GF-D8 (cell line): ENCODE measurements around the gene EPN2.

Experiments
- DNase-seq: peaks from one replicate; lab custom pipeline; 2025; lab: John Stamatoyannopoulos, UW

EPN2 gene

DNA sequence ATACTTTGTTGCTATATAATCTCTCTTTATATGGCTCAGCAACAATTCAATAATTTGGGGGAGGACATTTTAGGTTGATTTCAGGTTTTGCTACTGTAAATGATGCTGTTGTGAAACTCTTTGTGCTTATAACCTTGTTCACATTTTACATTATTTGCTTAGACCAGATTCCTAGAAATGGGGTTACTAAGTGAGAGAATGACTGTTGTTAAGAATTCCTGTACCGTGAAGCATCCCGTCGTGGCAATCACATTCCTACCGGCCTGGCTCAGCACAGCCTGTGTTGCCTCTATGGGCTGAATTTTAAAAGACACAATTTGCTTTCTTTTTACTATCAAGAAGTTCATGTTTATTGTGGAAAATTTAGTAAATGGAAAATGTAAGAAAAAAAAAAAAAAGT is 94.0 kb downstream of the EPN2 start:
- no peak for DNase-seq

DNA sequence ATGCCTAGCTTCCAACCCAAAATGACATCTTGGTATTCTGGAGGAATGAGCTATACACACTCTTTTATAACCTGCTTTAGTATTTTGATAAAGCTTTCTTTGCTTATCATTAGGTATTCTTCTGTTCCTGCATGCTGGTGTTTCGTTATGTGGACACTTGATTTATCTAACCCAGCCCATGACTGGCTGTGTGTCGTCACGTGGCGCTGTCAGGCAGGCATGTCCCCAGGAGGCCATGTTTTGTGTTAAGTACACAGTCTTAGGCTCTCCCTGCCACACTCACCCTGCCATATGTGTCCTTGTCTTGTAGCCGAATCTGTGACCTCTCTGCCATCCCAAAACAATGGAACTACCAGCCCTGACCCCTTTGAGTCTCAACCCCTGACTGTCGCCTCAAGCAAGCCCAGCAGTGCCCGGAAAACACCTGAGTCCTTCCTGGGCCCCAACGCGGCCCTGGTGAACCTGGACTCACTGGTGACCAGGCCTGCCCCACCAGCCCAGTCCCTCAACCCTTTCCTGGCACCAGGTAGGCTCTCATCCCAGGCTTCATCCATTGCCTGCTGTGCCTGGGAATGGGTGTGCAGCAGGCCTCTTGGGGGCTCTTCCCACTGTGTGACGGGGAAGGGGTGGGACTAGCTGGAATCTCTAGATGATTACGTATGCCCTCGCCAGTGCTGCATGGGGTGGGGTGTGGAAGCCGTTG is 94.5 kb downstream of the EPN2 start:
- no peak for DNase-seq

DNA sequence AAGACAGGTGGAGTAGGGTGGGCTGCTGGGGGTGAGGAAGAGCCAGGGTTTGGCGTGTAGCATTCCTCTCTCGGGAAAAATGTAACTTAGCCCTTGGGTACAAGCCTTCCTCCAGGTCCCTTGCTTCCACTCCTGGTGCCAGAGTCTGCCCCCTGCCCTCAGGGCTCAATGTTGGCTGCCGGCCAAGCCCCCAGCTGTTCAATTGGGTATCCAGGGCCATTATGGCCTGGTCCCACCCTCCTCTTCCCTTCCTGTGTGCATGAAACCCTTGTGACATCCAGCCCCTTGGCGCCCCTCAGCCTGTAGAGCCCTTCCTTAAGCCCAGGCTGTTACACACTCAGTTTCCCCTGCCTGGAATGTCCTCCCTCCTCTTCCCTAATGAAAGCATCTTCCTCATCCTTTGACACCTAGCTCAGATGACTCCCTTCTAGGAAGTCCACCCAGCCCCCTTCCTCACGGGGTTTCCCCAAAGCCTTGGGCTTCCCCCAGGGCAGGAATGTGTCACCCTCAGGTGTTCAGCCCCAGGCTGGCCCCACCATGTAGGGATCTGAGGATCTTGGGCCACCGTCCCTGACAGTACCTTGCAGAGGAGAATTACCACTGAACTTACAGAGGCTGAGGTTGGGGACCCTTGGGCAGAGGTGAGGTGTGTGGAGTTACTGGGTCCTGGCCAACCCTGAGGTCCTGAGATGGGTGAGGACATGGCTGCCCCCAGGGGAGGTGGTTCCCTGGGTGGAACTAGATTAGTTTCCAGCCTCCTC is 95.4 kb downstream of the EPN2 start:
- no peak for DNase-seq

DNA sequence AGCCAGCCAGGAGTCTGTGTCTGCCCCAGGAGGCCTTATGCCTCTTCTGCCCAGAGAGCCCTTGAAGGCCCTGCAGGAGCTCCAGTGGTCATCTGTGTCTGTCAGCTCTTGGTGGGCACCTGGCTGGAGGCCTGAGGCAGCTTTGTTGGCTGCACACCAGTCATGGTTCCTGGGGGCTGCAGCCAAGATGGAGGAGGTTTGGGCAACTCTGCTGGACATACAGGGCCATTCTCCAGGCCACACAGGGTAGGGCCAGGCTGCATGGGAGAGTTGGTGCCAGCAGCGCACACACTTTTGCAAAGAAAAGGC is 95.9 kb downstream of the EPN2 start:
- DNase-seq, result no peak

DNA sequence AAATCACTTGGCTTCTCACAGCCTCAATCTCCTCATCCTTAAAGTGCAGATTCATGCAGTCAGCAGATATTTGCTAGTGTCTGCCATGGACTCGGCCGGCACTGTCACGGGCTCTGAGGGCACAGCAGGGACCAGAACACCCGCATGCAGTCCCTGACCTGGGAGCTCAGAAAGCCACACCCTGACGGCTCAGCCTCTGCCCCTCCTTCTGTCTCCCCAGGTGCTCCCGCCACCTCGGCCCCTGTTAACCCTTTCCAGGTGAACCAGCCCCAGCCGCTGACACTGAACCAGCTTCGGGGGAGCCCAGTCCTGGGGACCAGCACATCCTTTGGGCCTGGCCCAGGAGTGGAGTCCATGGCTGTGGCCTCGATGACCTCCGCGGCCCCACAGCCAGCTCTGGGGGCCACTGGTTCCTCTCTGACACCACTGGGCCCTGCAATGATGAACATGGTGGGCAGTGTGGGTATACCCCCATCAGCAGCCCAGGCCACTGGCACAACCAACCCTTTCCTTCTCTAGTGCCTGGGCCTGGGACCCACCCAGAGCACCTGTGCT is 96.6 kb downstream of the EPN2 start:
- DNase-seq, result no peak

DNA sequence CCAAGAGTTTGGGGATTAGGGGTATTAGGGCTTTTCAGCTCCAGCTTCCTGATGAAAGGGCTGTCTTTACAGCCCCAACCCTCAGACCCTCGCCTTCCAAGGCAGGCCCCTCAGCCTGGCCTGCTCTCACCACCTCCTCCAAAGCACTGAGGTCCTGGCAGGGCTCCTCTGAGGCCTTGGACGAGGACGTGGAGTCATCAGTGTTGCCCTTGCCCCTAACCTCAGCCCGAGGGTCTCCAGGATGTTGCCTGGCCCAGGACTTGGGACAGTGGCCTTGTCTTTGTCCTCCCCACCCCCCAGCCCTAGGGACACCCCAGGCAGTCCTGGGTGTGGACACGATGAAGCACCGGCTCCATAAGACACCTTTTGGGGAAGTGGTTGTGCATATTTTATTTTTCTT is 97.2 kb downstream of the EPN2 start:
- DNase-seq, result no peak

DNA sequence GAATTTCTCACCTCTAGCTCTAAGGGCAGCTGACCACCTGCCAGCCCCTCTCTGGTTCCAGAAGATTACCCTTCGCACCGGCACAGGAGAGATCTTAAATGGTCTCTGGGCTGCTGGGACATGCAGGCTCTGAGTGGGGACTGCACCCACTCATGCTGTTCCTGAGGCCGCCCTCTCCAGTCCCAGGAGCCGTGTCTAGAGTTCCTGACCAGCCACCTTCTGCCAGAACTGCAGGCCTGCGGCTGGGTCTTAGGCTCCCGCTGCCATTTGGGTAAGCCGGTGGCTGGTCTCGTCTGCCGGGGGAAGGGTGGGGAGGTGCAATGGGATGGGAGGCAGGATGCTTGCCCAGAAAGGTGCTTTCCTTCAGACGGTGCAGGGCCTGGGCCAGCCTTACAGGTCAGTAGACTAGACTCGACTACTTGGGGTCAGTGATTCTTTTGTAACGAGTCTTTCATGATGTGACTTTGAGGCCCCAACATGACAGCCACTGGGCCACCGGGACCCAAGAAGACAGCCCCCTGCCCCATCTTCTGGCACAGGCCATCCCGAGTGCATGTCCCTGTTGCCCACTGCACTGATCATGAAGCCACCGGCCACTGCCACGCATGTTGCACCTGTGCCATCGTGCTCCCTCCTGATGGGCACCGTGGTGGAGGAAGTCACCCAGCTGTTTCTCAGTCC is 98.9 kb downstream of the EPN2 start:
- DNase-seq, result no peak

DNA sequence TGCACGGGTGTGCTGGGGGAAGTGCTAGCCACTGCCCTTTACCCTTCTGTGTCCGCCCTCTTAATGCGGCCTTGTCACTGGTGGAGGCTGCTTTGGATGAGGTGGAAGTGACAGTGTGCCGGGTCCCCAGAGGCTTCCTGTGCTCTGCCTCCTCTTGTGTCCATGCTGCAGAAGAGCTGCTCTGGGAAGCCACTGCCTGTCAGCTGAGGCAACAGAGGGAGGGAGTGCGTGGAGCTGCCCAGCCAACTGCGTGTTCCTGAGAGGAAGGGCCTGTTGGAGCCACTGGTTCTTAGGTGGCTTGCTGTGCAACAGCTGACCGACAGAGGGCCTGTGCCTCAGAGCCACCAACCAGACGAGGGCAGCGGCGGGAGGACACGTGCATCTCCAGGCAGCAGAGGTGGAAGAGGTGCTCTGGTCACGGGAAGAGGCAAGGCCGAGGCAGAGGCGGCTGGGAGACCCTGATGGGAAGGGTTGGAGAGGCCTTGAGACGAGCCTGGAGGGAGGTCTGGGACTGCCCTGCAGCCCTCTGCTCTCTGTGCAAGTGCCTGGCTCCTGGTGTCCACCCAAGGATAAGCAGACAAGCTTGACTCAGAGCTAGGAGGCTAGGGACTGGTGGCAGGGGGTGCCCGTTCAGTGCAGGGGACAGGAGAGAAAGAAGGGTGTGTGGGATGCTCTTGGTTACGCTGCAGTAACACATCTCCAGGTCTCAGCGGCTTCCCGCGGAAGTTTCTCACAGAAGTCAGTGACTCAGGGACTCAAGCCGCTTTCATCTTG is 100.0 kb downstream of the EPN2 start:
- DNase-seq, result no peak

DNA sequence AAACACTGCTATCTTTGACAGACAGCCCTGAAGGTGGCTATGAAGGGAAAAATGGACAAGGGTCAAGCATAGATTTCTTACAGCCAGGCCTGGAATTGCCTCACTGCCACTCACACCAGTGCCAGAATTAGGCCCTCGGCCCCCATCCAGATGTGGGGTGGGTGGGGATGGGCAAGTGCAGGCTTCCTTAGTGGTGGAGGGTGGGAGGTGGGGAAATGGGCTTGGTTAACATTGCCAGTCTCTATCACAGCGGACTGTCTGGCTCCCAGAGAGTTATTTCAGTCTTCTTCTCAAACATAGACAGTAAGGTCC is 100.5 kb downstream of the EPN2 start:
- no peak for DNase-seq

DNA sequence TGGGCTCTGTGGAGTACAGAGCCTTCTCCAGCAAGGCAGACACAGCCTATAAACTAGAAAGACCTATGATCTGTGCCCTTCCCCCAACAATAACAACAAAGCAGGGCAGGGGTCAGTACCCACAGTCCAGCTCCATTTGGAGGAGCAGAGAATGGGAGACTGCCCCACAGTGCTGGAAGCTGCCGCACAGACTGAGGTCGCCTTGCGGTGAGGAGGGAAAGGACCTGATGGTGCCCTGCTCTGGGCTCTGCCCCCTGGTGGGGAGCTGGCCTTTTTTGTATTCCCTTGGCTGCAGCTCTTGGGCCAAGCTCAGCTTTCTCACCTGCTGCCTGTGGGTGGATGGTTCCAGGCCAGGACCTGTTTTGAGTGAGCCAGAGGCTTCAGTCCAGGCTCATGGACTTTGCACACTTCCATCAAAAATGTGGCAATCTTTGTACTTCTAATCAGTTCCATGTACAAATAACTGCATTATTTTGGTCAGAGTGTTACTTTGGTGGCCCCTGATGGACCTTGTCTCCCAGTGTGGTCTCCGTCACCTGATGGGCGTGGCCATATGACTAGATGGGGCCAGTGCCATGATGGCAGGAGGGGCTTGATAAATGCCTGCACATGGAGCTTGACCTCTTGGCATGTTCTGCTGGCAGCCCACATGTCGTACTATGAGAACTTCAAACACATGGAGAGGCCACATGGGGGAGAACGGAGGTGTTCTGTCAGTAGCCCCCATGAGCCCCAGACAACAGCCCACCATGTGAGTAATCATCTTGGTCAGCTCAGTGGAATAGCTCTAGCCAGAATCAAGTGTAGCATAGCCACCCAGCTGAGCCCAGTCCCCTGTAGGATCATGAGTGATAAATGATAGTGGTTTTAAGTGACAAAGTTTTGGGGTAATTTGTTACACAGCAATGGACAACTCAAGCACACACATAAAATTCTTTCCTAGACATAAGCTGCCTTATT is 101.1 kb downstream of the EPN2 start:
- DNase-seq, result no peak

DNA sequence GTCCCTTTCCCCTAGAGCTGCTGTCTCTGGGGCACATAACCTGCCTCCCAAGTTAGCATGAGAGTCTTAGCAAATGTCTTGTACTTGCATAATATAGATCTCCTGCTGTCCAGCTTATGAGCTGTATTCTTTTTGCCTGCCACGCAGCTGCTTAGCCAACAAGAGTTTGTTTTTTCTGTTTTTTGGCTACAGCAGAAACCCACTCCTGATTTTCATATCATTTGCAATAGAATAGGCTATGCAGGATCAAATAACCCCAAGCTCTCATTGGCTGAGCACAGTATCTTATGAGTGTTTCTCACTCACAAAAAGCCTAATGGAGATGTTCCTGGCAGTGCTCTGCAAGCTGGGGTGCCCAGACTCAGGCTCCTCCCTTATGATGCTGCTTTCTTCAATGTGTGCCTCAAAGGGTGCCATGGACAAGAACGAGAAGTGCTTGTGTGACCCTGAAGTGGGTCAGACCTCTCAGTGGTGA is 102.2 kb downstream of the EPN2 start:
- no peak for DNase-seq

DNA sequence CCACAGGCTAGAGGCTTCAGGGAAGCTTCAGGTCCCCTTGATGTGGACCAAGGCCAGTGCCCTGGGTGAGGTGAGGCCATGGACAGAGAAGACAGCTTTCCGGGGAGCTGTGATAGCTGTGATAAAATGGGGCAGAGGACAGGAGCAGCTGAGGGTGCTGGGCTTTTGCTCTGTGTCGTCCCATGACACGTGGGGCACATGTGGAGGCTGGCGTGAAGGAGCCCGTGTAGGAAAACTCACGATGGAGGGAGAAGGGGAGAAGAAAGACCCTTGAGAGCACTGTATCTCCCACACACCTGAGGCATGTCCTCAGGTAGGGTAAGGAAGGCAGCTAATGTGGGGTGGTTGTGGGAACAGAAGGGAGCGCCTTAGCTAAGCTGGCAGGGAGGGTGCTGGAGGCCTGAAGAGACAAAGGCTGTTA is 104.1 kb downstream of the EPN2 start:
- DNase-seq, result no peak

DNA sequence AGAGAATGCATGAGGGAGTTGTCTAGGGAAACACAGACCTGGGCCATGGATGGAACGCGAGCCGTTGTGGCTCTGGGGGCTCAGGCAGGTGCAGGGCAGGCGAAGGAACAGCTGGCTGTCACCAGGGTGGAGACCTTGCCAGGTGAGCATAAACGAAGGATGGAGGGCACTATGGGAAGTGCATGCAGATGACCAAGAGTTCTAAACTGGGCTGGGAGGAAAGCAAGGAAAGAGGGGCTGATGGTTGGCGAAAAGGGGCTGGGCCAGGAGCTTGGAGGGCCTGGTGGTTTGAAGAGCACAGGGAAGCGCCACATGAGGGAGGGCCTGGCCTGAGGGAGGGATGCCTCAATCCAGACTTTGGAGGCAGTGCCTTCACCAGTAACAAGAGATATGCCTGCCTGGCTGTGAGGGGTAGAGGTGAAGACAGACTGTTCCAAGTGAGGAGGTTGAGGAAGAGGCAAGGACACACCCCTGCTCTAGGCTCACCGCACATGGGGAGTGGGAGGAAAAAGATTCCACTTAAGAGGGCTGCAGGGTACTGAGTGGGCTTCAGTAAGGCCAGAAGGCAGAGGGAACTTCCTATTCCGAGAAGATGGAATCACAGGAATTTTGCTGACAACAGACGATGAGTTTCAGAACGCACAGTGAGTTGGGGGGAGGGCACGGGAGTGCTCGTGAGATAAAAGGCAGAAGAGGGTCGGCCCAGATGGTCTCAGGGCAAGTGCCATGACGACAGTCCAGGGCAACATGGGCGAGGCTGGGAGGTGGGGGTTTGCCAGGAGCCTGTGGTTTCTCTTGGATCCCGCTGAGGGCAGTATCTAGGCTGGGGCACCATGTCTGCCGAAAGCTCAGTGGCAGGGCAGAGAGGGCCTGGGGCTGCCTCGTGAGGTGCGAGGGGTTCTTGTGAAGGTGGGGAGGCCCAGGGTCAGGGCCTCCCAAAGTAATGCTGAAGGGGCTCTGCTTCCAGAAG is 104.8 kb downstream of the EPN2 start:
- no peak for DNase-seq

DNA sequence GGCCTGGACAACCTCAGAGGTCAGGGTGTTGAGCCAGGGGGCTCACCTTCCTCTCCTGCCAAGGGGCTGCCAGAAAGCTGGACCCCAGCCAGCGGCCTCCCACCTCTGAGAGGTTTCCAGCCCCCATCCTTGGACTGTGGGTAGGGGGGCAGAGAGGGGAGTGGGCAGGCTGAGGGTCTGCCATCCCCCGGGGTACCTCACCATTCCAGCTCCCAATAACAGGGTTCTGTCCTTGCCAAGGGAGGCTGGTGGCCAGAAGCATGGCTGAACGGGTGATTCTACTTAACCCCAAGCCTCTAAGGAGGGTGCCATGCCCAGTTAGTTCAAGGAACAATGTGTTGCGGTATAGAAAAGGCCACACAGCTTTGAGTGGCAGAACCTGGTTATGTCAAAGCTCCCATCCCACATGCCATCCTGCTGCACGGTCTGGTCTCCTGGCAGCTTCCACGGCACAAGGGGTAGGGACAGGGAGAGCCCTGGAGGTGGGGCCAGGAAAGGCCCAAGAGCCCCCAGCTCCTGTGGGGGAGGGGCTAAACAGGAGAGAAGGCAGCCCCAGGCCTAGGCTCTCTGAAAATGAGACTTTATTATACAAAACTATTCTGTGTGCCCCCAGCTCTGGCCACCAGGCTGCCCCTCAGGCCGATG is 105.6 kb downstream of the EPN2 start:
- no peak for DNase-seq

DNA sequence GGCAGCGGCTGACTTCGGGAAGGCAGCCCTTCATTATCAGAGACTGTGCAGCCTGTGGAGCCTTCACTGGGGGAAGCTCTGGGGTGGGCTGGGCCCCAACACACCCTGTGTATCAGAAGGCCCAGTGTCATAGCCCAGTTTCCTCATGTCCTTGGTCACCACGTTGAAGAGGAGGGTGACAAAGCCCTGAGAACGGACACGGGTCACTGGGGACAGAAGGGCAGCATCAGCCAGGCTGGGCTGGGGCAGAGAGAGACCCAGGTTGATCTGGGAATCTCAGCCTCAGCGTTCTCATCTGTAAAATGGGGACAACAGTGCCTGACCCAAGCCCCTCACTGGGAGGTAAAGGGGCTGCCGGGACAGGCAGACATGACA is 106.1 kb downstream of the EPN2 start:
- DNase-seq, result no peak

DNA sequence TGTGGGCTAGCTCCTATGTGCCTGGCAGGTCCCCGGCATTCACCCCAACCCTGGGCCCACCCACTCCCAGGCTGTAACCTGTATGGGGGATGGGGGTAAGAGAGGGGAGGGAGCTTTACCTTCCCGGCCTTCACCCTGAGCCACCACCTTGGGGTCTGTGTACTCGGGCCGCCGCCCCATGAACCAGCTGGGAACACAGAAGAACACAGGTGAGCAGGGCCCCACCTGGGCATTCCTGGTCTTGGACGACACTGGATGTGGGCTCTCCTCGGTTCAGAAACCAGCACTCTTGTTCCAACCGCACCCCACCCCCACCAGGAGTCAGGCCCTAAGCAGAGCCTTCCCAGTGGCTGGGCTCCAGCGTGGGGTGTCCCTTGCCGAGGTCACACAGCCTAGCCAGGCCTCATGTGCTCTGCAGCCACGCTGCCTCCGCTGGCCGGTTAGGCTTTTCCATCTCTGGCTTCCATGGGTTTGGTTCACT is 106.5 kb downstream of the EPN2 start:
- DNase-seq, result no peak

DNA sequence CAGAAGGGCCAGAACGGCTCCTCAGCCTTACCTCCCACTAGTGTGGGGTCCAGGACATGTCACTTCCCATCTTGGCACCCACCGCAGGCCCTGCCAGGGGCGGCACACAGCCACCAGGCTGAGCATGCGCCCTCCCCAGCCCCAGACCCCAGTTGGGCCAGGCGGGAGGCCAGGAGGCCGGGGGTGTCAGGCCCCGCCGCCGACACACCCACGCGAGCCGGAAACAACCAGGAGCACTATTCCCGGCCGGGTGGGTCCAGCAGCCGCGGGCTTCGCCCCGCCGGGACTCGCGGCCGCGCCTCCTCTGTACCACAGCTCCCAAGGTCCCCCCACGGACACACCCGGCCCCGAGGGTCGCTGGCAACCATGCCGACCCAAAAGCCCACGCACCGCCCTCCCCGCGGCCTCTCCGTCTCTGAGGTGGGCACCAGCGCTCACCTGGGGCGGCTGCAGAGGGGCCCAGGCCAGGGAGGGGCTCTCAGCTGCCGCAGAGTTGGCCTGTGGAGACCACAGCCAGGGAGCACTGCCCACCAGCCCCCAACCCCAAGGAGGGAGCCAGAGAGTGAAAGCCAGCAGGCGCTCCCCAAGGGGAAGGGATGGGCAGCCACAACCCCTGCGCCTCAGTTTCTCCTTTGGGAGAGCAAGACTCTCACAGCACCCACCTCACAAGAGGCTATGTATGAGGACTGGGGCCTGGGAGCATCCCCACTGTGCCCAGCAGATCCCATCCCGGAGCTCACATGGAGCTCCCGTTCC is 107.3 kb downstream of the EPN2 start:
- DNase-seq, result no peak

DNA sequence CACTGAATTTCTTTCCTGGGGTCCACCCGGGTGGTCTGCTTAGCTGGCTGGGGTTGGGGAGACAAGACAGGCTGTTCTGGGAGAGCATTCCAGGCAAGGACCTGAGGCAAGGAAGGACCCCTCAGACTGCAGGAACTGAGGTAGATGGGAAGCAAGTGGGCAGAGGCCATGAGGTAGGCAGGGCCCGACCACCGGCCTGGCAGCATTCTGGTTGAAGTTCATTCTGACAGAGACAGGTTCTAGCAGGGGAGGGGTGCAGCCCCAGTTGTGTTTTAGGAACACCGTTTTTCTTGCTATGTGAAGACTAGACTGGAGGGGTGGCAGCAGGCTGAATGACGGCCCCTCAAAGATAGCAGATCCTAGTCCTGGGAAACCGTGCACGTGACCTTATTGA is 107.9 kb downstream of the EPN2 start:
- no peak for DNase-seq
